NCI-H2227 (cell line): Measurements from ENCODE around the gene LAPTM5.
"Not testable (repeated sequence)": the region's sequence is repeated elsewhere in the genome, so short reads cannot be mapped to it uniquely, and the experiment has no call there.

Experiments used
- DNase-seq: peaks from one replicate; lab custom pipeline; 2025; ENCODE audit not compliant: unreplicated experiment; lab: John Stamatoyannopoulos, UW

LAPTM5 gene, protein sequence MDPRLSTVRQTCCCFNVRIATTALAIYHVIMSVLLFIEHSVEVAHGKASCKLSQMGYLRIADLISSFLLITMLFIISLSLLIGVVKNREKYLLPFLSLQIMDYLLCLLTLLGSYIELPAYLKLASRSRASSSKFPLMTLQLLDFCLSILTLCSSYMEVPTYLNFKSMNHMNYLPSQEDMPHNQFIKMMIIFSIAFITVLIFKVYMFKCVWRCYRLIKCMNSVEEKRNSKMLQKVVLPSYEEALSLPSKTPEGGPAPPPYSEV

DNA sequence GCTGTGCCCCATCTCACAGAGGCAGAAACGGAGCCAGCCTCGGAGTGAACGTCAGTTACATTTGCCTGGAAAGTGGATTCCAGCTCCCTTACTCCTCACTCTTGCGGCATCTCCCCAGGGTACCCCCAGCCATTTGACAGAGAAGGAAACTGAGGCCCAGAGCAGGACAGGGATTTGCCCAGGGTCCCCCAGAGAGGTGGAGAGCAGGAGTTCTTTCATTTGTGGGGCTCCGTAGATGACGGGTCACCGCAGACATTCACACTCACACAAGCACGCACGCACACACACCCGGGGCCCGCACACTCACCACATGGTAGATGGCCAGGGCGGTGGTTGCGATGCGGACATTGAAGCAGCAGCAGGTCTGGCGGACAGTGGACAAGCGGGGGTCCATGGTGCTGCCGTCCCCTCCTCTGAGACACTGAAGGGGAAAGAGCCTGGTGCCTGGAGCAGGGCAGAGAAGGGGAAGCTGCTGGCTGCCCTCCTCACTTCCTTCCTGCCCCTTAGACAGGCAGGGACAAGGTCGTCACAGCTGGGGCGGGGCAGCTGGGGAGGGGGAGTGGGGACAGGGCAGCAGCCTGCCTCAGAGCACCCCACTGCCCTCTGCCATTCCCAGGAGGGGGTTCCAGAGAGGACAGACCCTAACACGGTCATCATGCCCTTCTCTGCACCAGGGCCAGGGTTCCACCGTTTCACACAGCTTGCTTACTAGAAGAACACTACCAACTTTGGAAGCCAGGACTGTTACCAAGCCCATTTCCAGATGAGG lies at the start of gene LAPTM5:
Gene LAPTM5 (minus strand): TSS at position 423 of the 769 bp plus-strand sequence. CDS start 29 bp downstream, at position 394.
- DNase-seq: no peak

DNA sequence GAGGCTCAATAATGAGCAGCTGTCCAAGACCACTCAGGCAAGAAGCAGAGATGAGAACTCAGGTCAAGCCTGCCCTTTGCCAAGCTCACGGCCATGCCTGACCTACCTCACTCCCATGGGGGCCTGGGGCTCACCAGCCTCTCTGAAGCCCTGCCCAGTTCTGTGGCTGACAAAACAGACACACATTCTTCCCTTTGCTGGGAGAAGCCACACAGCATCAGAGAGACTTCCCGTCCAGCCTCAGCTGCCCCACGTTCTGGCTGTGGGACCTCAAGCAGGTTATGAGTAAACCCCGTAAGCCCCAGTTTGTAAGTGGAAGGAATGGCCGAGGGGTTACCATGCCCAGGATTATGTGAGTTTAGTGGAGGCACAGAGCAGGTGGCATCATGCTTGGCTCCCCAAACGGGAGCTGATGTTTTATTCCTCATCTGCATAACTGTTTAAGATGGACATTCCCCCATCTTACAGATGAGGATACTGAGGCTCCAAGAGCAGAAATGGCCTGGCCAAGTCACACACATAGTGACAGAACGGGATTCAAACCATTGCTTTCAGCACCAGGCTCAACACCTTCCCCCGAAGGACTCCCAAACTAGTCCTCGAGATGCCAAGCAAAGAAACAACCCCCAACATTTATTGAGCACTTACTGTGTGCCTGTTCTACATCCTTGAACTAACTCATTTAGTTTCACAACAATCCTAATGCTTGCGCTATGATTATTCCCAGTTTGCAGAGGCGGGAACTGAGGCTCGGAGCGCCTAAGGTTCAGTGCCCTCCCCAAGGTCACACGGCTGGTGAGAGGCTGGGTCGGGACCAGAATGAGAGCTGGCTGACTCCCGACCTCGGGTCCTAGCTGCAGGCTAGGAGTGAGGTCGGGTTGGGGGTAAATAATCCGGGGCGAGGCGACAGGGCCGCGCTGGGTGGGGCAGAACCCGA lies 49.1 kb upstream of the LAPTM5 start:
- no peak for DNase-seq

DNA sequence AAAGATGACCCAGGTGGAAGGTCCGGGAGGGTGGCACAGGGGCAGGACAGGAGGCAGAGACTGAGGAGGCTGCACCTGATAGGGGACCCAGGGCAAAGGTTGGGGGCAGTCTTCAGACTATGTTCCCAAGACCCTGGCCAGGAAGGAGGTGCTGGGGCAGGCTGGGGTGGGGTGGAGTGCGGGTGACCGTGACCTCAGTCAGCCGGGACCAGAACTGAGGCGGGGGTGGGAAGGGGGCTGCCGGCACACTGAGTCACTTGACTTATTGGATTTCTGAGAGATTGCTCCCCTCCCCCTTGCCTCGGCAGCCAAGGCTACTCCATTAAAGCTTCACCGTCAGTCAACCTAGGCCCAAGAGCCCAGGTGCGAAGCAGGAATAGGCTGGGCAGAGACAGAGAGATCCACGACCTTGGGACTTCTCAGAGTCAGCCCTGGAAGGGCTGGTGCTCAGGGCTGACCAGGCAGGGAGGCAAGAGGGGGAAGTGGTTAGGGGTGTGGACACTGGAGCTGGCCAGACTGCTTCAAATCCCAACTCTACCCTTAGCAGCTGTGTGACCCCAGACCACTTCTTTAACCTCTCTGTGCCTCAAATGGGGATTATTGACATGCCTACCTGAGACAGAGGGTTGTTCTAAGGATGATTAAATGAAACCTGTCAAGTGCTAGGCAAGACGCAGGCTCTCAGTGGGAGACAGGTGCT lies 47.9 kb upstream of the LAPTM5 start:
- DNase-seq: no peak

DNA sequence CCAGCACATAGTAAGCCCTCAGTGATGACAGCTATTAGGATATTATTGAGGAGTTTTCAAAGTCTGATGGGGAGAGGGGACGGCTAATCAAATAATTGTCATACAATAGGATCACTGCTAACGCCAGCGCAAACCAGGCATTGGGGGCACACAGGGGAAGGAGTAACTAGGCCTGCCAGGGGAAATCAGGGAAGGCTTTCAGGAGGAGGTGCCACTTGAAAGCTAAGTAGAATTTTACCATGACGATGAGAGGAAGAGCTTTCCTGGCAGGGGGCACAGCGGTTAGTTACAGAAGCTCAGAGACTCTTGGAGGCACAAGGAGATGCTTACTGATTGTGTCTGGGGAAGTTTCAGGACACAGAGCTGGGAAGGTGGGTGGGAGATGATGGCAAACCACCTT lies 47.2 kb upstream of the LAPTM5 start:
- no peak for DNase-seq

DNA sequence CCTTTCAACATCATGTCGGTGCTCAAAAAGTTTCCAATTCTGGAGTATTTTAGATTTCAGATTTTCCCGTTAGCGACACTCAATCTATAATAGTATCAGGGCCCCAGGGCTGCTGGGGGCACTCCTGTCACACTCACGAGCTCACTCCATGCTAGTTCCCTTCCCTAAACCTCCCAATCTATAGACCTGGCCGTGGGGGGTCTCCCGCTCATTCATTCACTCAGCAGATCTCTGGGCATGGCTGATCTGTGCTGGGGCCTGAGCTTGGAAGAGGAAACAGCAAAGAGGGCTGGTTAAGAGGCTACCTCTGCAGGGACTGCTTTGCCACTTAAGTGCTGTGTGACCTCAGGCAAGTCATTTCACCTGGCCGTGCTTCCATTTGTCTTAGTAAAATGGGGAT lies 46.8 kb upstream of the LAPTM5 start:
- no peak for DNase-seq

DNA sequence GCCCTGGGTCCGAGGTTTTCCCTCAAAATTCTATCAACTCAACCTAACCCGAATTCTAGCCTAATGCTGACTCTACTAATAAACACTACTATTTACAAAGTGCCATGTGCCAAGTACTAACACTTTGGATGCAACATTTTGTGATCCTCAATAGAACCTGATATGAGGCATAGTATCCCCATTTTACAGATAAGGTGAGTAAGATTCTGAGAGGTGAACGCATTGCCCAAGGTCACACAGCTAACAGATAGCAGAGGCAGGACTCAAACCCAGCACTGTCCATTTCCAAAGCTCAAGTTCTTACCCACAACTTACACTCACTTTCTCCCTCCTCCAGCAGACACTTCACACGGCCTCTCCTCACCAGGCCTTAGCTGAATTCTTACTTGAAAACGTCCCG lies 46.0 kb upstream of the LAPTM5 start:
- no peak for DNase-seq

DNA sequence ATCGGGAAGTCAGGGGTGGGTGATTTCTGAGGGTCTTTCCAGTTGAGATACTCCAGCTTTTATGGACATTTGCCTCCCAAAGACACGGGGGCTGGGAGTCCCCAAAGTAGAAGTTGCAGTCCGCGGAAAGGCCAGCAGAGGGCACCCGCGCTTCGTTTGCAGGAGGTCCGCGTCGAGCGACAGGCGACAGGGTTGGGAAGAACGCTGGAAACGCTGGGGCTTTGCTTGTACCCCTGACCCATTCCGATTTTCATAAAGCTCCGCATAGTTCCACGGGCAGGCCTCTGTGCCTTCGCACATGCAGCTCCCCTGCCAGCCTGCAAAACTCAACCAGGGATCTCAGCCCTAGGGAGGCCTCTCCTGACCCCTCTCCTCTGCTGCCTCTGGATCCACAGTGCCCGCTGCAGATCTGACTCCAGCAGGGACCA lies 44.2 kb upstream of the LAPTM5 start:
- peak; percentile 88 for DNase-seq

DNA sequence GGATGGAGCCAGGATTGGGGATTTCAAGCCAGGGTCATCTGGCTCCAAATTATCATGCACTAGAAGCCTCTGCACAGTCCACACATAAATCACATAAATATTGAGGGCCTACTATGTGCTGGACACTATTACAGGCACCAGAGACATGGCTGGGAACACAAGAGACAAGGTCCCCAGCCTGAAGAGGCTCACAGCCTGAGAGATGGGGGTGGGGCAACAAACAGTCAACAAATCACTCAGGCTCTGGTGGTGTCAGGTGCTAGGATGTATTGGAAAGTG lies 41.6 kb upstream of the LAPTM5 start:
- DNase-seq: no peak

DNA sequence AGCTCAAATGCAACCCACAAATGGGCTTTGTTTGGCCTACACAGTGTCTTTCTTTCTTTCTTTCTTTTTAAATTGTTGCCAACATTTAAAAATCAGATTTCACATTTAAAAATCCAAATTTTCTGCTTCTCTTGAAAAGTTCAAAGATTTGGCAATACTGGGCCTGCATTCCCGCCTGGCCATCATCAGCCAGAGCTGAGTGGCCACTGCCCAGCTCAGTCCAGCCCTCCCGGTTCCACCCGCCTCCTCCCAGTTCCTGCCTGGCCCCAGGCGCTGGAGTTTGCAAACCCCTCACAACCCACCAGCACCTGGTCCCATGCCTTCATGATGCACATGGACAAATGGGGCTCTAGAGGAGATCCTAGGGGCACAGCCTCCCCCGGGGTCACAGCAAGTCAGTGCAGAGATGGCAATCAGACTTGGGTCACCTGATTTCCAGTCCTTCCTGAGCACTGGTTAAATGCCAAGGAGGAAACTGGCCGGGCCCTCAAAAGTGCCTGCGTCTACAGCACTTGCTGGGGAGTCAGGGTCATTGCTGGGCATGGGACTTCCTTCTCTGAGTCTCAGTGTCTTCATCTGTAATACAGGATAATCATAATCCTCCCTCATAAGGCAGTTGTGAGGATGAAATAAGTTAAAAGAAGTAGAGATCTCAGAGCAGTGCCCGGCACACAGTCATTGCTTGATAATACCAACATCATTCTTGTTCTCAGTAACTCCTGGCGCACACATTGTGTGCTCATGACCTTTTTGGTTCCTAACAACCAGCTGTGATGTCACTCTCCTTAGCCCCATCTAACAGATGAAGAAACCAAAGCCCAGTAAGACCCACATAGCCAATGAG lies 41.0 kb upstream of the LAPTM5 start:
- no peak for DNase-seq

DNA sequence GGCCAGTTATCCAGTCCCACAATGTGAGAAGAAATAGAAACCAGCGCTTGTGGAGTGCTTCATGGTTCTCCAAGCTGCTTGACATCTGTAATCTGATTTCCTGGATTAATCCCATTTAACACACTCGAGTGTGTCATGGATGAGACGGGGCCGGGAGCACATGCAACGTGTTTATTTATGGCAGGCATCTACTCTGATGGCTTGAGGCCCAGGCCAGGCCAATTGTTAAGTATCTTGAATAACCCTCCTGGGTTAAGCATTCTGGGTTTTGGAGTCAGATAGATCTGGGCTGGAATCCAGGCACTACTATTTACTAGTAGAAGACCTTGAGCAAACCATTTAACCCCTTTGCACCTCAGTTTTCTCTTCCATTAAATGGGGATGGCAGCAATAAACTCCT lies 37.5 kb upstream of the LAPTM5 start:
- no peak for DNase-seq

DNA sequence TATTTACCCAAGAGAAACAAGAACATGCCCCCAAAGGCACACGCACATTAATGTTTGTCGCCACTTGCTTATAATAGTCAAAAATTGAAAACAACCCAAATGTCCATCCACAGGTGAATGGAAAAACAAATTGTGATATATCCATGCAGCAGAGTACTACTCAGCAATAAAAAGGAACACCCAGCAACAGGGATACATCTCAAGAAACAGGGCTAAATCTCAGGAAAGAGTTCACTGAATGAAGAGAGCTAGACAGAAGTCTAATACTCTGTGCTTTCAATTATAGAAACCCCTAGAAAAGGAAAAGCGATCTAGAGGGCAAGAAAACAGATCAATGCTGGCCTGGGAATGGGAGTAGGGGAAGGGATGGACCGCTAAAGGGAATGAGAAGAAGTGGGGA lies 36.7 kb upstream of the LAPTM5 start:
- no peak for DNase-seq

DNA sequence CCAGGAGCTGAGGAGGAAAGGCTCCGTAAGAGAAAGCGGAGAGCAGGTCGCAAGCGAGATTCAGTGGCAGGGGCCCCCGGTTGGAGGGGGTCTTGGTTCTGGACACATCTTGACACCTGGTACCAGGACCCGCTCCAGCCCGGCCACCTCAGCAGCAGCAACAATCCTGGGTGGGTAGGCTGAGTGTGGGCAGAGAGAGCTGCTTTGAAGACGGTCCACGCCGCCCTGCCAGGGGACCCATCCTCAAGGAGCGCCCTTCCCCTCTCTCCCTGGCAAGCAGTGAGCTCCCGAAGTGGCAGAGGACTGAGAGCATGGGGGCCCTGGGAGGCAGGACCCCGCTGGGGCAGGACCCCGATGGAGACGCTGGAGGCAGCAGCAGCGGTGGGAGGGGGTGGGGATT lies 35.6 kb upstream of the LAPTM5 start:
- no peak for DNase-seq

DNA sequence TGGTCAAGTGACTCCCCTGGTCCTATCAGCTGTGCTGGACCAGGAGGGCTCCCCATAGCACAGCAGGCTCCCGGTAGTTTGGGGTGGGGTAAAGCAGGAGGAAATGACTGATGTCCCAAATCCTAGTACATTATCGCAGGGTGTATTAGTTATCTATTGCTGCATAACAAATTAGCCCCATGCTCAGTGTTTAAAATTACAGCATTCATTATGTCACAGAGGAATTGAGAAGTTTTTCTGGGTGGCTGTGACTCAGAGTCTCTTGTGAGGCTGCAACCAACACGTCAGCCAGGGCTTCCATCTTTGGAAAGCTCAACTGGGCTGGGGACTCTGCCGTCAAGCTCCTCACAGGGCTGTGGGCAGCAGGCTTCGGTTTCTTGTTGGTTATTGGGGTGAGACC lies 34.3 kb upstream of the LAPTM5 start:
- DNase-seq: no peak

DNA sequence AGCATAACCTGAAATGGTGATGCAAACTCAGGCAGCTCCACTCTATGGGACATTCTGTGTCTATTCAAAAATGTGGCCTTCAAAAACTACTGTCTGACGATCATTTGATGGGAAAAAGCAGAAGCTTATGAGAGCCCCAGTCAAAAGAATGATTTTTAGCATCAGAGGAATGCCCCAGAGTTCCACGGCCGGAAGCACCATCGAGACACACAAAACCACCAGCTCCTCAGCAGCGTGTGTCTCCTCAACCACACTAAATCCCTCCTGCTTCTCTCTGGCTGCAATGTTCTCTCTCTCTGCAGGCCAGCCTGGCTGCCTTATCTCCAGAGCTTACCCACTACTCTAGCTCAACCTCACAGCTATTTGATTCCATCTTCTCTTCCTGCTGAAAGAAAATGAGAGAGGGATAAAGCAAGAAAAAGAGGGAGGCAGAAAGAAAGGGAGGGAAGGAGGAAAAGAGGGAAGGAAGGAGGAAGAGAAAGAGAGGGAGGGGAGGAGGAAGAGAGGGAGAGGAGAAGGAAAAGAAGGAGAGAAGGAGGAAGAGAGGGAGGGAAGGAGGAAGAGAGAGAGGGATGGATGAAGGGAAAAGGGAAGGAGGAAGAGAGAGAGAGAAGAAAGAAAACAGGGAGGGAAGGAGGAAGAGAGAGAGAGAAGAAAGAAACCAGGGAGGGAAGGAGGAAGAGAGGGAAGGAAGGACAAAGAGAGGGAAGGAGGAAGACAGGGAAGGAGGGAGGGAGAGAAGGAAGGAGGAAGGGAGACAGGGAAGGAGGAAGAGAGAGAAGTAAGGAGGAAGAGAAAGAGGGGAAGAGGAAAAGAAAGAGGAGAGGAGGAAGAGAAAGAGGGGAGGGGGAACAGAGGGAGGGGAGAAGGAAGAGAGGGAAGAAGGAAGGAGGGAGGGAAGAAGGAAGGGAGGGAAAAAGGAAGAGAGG lies 33.5 kb upstream of the LAPTM5 start:
- DNase-seq: no peak

DNA sequence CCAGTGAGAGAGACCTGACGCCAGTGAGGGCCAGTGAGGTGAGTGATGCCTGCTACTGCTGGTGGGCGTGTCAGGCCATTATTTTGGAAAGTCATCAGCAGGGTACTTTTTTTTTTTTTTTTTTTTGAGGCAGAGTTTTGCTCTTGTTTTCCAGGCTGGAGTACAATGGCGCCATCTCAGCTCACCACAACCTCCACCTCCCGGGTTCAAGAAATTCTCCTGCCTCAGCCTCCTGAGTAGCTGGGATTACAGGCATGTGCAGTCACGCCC lies 32.6 kb upstream of the LAPTM5 start:
- not testable (repeated sequence) for DNase-seq

DNA sequence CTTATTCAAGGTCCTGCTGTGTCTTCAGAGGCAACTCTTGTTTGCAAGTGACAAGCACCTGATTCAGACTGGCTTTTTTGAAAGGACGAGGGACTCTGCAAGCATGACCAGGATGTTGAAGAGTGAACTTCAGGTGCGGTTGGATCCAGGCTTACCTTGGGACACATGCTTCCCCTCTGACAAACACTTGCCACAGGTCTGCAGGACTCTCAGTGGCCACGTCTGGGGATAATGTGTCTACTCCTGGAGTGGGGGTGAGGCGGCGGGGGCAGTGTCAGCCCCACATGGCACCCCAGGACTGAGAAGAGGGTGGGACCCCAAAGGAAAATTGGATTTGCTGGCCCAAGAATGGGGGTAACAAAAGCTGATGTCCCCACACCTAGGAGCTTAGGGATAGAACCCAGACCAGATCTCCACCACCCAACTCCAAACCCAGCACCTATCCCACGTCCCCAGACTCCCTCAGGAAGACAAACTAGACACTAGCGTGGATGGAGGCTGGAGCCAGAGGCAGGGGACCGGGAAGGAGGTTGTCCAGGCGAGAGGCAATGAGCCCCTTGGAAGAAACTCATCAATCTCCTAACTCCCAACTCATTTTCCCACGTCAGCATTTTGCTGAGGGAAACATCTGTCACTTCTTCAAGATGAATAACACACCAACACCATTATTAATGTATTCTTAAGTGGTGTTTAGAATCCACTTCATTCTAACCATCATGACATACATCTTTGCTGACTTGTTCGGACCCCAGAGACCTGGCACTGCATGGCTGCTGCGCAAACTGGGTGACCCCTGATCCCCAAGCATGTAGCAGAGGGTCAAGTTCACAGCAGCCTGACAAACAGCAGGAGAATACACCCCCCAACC lies 32.0 kb upstream of the LAPTM5 start:
- DNase-seq: peak; percentile 91

DNA sequence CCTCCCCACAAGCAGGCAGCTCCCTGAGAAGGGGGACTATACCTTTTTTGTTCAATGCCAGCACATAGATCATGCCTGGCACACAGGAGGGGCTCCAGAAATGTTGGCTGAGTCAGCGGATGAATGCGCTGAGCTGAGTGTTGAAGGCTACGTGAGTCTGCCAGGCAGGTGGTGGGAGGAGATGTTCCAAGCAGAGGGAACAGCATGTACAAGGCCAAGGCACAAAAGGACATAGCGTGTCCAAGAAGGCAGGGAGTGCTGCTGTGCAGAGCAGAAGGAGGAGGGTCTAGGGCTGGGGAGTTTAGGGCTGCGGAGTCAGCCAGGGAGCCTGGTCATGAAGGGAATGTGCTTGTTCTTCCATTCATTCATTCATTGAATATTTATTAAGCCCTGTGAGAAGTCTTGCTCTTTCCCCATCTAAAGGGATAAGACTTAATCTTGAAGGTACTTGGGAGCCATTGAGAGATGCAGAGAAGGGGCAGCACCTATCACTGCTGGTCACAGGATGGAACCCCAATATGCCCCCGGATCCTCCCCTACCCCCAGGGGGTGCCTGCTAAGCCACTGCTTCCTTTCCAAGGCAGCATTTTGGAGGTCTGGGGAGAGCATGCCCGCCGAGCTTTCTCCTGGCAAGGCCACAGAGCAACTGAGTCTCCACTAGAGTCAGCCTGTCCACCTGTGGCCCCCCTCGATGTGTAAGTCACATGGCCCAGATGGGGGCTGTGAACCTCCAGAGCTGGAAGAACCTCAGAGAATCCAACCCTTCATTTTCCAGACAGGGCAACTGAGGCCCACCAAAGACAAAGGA lies 31.2 kb upstream of the LAPTM5 start:
- DNase-seq: peak; percentile 27
